ENCODE results near the gene HDAC4. TPM values are rescaled to one million over a fixed set of nuclear protein-coding genes. Genes with fewer than 3 reads are reported as not detected.

The HDAC4 gene
- polyA plus RNA-seq, 1 experiment: 8.9 TPM

GRCh38 chr2:239020541-239021041, 380.2 kb downstream of the HDAC4 start:
- Histone ChIP-seq H3K27ac (ENCODE audit: low read depth, low read length) (no peak overlapping the region), H3K9me3 (ENCODE audit: control insufficient read depth, insufficient read depth, low read length) (peaks cover 3% of the 10 kb centered on the region; the same call in 1 of the 2 replicates), H3K27me3 (ENCODE audit: control insufficient read depth, insufficient read depth, low read length) (peaks cover 45% of the 10 kb centered on the region), H3K4me3 (ENCODE audit: low read depth, low read length) (no peak overlapping the region)
- POLR2A ChIA-PET: no interaction called here
- DNase-seq (ENCODE audit: low read depth, low spot score): no peak
- CTCF ChIA-PET: interaction anchor here (0.7 kb wide), 1 partner anchor 971 kb away, joined by 3 read pairs; no protein-coding TSS in a partner anchor
- TF ChIP-seq, protein P1, sequence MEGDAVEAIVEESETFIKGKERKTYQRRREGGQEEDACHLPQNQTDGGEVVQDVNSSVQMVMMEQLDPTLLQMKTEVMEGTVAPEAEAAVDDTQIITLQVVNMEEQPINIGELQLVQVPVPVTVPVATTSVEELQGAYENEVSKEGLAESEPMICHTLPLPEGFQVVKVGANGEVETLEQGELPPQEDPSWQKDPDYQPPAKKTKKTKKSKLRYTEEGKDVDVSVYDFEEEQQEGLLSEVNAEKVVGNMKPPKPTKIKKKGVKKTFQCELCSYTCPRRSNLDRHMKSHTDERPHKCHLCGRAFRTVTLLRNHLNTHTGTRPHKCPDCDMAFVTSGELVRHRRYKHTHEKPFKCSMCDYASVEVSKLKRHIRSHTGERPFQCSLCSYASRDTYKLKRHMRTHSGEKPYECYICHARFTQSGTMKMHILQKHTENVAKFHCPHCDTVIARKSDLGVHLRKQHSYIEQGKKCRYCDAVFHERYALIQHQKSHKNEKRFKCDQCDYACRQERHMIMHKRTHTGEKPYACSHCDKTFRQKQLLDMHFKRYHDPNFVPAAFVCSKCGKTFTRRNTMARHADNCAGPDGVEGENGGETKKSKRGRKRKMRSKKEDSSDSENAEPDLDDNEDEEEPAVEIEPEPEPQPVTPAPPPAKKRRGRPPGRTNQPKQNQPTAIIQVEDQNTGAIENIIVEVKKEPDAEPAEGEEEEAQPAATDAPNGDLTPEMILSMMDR (IDR thresholded peaks at IDR 0.05; ENCODE audit: low read depth, low read length): no peak

DNA sequence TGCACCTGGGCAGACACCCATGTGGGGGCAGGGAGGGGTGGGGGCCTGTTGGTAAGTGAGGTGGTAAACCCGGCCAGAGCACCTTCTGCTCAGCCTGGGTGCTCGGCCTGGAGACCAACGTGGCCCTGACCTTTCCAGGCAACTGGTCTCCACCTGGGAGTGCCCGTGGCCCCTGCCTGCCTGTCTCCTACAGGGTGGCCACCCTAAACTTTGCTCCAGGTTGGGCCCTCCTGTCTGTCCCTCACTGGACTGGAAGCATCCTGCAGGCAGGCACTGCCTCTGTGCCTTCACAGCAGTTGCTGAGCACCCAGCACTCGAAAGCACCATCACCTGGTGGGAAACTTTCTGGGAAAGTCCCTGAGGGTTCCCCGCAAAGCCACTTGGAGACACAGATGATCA, 381.6 kb downstream of the HDAC4 start:
- TF ChIP-seq, protein P1 (IDR thresholded peaks at IDR 0.05; ENCODE audit: low read depth, low read length): no peak
- POLR2A ChIA-PET: no interaction called here
- CTCF ChIA-PET: interaction anchor here (0.9 kb wide), 1 partner anchor 16 kb away, joined by 3 read pairs; no protein-coding TSS in a partner anchor

GRCh38 chr2:239018271-239019182, 382.3 kb downstream of the HDAC4 start:
- no peak overlapping the region for H3K4me3 ChIP-seq (ENCODE audit: low read depth, low read length)
- H3K9me3 ChIP-seq (ENCODE audit: control insufficient read depth, insufficient read depth, low read length): peaks cover 3% of the 10 kb centered on the region; the same call in 1 of the 2 replicates
- DNase-seq (ENCODE audit: low read depth, low spot score): no peak
- CTCF ChIA-PET: no interaction called here
- no peak overlapping the region for H3K27ac ChIP-seq (ENCODE audit: low read depth, low read length)
- TF ChIP-seq, protein P1 (IDR thresholded peaks at IDR 0.05; ENCODE audit: low read depth, low read length): no peak
- POLR2A ChIA-PET: no interaction called here
- peaks cover 58% of the 10 kb centered on the region for H3K27me3 ChIP-seq (ENCODE audit: control insufficient read depth, insufficient read depth, low read length)

More for the DNA sequence above, 381.6 kb downstream of the HDAC4 start:
- peaks cover 3% of the 10 kb centered on the region; the same call in 1 of the 2 replicates for H3K9me3 ChIP-seq (ENCODE audit: control insufficient read depth, insufficient read depth, low read length)
- peaks cover 57% of the 10 kb centered on the region for H3K27me3 ChIP-seq (ENCODE audit: control insufficient read depth, insufficient read depth, low read length)
- no peak overlapping the region for H3K27ac ChIP-seq (ENCODE audit: low read depth, low read length)
- DNase-seq (ENCODE audit: low read depth, low spot score): no peak
- no peak overlapping the region for H3K4me3 ChIP-seq (ENCODE audit: low read depth, low read length)

DNA sequence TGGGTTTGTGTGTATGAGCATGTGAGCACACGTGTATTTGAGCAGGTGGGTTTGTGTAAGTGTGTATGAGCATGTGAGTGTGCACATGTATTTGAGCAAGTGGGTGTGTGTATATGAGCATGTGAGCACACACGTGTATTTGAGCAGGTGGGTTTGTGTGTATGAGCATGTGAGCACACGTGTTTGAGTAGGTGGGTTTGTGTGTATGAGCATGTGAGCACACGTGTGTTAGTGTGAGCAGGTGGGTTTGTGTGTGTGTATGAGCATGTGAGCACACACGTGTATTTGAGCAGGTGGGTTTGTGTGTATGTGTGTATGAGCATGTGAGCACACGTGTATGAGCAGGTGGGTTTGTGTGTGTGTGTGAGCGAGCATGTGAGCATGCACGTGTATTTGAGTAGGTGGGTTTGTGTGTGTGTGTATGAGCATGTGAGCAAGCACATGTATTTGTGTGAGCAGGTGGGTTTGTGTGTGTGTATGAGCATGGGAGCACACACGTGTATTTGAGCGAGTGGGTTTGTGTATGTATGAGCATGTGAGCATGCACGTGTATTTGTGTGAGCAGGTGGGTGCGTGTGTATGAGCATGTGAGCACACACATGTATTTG, 383.2 kb downstream of the HDAC4 start:
- no peak overlapping the region for H3K4me3 ChIP-seq (ENCODE audit: low read depth, low read length)
- peaks cover 3% of the 10 kb centered on the region; the same call in 1 of the 2 replicates for H3K9me3 ChIP-seq (ENCODE audit: control insufficient read depth, insufficient read depth, low read length)
- CTCF ChIA-PET: interaction anchor here (0.7 kb wide), 1 partner anchor 1004 kb away, joined by 3 read pairs; no protein-coding TSS in a partner anchor
- TF ChIP-seq, protein P1 (IDR thresholded peaks at IDR 0.05; ENCODE audit: low read depth, low read length): no peak
- POLR2A ChIA-PET: no interaction called here
- DNase-seq (ENCODE audit: low read depth, low spot score): no peak
- peaks cover 53% of the 10 kb centered on the region for H3K27me3 ChIP-seq (ENCODE audit: control insufficient read depth, insufficient read depth, low read length)
- H3K27ac ChIP-seq (ENCODE audit: low read depth, low read length): no peak overlapping the region

Data from AG04450 (cell line).